Stimulated activated CD4-positive, alpha-beta T cell treated with anti-CD3 and anti-CD28 coated beads, Interleukin-4, amount 100 ng/mL, for 4 hours (primary cell): Measurements from ENCODE around the gene SERINC5.

Experiments
- DNase-seq, 2 experiments: peaks; one replicate each; pipeline ENCODE4 v3.0.0-alpha.2; 2020

The SERINC5 gene

DNA sequence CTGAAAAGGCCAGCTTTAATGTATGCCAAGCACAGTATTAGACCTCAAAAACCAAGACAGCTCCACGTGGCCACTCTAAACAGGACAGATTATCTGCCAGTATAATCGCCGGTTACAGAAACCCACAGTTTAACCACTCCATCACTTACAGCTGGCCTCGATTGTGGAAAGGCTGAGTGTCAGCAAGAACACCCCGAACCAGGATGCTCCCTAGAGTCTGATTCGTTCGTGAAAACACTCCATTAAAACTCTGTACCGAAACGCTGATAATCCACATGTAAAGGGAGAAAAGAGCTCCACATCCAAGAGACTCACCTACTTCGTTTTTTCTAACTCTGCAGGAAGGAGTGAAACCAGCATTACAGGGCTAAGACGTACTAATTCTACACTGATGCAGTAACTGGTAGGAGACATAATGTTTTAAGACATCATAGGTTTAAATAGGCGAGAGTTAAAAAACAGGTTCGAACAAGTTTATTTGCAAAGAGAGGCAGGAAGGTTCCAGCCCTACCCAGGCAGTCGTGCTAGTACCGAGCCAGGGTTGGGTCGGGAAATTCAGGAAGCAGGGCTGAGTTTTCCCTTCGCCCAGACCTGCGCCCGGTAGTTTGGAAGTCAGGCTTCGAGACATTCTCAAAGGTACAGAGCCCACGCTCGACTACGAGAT lies 949 bp downstream of the SERINC5 start:
- DNase-seq = no peak

DNA sequence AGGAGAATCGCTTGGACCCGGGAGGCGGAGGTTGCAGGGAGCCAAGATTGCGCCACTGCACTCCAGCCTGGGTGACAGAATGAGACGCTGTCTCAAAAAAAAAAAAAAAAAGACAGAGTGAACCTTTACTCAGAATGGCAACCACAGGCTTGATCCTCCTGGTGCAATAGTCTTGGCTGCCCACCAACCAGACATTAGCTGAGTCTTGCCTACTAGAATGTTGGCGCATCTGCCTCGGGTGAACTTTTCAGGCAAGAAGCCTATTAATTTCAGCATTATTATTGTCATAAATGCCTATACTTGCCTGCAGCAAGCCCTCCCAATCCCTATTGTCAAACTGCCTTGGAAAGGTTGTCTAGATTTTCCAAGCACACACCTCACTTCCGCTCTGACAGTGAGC lies 4.2 kb downstream of the SERINC5 start:
- DNase-seq = no peak

DNA sequence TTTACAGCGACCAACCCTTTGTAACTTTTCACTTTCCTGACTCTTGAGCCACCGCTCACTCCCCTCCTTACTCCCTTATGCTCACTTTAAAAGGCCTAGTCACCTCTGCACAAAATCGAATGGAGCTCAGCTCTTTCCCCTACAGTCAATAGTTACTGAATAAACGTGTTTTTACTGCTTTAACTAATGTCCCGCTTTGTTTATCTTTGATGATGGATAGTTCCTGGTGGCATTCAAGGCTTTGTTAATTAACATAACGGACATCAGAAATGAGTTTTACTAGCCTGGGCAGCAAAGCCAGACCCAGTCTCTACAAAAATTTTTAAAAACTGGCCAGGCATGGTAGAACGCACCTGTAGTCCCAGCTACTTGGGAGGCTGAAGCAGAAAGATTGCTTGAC lies 5.0 kb downstream of the SERINC5 start:
- DNase-seq = no peak

DNA sequence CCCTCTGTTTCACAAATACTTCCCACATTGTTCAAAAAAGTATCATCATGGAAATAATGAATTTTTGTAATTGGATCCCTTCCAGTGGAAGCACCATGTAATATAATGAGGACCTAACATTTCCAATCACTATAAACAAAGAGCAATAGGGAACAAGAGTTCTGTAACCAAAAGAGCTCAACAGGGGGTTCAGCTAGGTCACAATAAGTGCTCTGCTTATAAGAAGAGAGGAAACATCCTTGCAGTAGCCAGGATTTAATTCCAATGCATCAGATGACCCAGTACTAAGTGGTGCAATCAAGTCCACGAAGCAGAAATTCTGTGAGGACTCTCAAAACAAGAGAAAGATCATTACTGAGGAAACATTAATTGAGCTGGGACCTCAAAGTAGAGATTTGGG lies 5.9 kb downstream of the SERINC5 start:
- DNase-seq = no peak

DNA sequence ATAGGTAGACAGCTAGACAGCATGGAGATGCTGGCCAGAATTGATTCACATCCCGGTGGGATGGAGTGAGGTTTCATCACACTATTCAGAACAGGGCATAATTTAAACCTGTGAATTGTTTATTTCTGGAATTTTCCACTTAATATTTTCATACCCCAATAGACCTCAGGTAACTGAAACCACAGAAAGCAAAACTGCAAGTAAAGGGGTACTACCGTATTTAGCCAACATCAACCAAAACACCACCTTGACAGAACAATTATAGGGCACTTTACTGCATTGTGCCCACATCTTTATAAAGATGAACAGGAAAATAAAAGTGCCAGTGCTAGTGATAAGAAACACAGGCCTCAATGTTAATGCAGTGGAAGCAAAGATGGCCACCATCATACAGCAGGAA lies 7.5 kb downstream of the SERINC5 start:
- no peak for DNase-seq

DNA sequence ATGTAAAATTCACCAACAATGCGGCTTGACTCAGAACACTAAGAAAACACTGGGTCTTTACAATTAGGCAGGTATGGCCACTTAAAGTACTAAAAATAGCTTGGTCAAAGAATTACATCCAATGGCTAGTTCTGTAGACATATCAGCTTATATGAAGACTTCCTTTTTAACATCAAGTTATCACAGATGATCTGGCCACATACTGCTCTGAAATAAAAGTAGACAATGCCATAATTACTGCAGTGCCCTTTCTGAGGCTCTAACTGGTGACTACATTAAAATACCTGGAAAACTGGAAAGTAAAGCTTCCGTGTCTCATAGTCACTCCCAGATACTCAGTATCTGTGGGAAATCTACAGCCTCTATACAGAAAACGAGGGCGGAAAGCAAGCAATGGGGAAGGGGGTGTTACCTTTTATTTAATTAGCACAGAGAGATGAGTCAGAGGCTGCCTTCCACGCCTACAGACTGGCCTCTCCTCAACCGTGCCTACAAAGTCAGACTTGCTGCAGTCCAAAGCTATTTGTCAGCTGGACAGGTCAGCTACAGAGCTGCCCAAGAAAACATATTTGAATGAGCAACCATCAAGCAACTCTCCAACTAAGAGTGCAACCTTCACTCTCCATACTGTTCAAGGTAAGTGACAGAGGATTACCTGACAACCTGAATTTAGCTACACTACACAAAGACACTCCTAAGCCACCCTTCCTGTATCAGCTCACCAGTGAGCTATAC lies 8.7 kb downstream of the SERINC5 start:
- DNase-seq = peak in 1 of 2 experiments; percentile 61

DNA sequence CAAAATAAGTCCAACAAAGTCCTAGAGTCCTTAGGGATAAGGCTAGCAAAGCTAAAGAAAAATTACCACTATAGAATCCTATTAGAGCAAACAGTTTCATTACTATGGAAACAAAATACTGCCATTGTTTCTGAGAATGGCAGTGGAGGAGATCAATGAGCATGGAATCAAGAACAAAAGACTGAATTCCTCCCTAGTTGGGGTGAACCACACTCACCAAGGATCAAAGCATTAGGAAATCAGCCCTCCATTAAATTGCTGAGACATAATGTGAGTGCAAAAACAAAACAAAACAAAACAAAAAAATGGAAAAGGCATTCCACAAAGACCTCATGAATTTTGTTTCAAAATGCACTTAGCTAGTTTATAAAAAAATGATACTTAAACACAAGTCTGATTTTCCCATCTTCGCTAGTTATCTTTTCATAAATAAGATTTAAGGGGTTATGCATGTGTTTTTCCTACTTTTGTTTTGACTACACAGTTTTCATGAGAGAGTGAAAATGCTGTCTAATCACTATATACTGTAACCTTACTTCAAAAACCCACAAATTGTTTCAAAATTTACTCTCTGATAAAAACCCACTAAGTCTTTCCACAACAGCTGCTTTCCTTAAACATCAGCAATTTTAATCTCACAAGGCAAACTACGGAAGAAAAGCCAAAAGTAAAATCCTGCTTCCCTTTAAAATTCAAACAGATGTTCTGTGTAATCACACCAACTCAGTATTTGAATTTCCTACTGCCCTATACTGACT lies 9.7 kb downstream of the SERINC5 start:
- DNase-seq = no peak

DNA sequence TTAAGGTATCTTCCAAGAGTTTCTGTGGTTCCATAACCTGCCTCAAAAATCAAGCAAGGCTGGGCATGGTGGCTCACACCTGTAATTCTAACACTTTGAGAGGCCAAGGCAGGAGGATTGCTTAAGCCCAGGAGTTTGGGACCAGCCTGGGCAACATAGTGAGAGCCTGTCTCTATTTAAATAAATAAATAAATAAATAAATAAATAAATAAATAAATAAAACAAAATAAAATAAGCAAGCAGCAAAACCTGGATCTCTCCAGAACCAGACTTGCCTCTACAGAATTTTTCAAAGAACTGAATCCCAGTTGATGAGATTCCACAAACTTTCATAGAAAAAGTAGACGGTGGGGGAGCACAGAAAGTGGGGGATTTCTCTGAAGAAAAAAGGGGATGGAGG lies 12.3 kb downstream of the SERINC5 start:
- no peak for DNase-seq

DNA sequence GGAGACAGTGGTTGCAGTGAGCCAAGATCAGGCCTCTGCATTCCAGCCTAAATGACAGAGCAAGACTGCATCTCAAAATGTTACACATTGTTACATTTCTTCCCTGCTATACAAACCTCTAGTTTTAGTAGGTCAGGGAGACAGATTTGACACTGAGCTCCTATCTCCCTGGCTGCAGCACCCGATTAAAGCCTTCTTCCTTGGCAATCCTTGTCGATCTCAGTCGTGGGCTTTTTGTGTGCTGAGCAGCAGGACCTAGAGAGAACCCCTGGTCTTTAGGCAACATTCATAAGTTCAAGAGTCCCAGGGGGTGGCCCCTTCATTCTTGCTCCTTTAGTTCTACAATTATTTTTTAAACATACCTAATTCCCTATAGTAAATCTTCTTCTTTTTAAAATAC lies 13.0 kb downstream of the SERINC5 start:
- no peak for DNase-seq

DNA sequence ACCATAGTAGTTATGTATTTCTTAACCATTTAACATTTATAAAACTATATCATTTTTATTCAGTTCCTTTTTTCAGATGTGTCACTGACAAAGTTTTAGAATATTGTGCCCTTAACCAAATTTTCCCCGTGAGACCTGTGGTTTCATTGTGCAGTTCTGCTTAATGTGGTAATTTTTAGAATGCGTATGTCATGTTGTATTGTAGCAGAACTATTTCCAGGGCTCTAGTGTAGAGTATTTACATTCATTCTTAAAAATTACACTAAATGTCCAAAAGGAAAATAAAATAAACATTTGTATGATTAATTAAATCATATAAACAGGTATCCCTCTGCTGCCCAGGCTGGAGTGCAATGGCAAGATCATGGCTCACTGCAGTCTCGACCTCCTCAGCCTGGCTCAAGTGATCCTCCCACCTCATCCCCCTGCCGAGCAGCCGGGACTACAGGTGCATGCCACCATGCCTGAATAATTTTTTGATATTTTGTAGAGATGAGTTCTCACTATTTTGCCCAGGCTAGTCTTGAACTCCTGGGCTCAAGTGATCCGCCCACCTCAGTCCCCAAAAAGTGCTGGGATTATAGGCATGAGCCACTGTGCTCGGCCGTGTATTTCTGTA lies 15.4 kb downstream of the SERINC5 start:
- DNase-seq = no peak

DNA sequence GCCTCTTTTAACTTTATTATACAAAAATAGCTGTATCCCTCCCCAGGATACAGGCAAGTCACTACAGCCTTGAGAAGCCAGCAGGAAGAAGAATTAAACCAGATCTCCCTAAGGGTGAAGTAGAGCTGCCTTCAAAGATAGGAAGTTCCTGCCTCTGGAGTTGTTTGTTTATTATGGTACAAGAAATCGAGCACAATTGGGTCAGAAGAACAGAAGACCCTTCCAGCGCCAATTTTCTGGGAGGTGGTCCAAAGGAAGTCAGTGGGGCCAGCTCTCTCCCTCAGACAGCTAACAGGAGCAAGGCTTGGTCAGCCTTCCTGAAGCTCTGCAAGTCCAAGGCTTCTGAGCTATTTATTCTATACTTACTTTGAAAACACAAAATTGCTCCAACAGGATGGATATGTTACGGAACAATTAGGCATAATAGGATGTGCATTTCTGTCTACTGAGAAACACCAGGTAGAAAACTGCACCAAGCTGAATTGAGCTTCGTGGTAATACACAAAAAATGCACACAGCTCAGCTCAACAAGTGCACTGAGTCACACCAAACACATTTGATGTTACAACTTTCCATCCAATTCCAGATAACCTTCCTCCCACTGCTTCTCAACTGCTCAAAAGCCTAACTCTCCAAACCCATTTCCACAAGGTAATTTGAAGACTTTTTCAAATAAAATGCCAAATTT lies 16.0 kb downstream of the SERINC5 start:
- no peak for DNase-seq

DNA sequence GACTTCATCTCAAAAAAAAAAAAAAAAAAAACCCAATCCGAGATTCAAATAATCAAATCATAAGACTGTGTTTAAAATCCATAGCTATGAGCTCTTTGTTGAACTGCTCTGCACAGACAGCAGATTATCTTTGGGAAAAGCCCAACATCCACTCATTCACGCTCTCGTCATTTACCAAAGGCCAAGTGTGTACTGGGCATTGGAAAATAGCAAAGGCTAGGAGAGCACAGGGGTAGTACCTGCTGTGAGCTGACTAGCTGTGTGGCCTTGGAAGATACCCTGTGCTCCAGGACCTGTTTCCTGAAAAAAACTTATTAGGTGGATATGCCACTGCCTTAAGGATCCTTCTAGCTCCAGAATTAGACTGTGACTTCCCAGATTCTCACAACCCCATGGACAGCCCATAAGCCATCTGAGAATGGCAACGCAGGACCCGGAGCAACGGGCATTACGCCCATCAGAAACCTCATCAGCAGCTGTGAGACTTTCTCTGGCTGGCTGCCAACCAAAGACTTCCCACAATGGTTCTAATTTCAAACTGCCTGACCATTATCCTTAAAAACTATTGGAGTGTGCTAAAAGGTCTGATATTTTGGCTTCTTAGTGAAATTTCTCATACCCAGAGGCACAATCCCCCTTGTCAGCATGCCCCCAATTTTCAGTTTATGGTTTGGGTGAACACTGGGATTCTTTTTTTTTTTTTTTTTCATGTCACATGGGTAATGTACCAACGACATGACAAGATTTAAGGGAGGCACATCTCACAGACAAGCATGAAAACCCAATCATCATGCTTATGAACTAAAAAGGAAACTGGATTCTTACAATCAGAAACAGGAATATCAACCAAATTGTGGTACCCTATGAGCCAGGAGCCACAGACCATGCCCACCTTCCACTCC lies 16.8 kb downstream of the SERINC5 start:
- no peak for DNase-seq

DNA sequence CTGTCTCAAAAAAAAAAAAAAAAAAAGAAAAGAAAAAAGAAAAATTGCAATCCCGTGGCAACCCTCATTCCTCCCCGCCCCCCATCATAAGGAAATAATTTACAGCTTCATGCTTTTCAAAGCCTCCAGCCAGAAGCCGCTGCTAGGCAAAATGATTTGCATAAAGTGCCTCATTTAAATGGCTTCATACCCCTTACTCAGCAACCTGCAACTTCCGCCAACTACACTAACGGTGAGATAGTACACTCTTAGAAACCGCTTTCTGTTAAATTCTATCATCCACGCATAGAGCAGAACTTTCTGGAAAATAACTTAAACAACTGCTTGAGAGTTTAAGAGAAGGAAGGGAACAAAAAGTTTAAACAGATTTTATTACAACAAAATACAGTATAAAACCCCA lies 17.8 kb downstream of the SERINC5 start:
- DNase-seq = peak in 1 of 2 experiments; percentile 47

DNA sequence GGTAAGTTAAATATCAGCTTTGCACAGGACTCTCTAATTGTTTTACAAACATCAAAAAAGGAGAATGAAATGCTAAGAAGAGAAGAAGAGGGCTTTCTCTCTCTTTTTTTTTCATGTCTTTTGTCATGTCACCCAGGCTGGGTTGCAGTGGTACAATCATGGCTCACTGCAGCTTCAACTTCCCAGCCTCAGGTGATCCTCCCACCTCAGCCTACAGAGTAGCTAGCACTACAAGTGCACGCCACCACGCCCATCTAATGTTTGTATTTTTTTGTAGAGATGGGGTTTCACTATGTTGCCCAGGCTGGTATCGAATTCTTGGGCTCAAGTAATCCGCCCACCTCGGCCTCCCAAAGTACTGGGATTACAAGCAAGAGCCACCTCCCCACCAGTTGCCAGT lies 18.6 kb downstream of the SERINC5 start:
- no peak for DNase-seq

DNA sequence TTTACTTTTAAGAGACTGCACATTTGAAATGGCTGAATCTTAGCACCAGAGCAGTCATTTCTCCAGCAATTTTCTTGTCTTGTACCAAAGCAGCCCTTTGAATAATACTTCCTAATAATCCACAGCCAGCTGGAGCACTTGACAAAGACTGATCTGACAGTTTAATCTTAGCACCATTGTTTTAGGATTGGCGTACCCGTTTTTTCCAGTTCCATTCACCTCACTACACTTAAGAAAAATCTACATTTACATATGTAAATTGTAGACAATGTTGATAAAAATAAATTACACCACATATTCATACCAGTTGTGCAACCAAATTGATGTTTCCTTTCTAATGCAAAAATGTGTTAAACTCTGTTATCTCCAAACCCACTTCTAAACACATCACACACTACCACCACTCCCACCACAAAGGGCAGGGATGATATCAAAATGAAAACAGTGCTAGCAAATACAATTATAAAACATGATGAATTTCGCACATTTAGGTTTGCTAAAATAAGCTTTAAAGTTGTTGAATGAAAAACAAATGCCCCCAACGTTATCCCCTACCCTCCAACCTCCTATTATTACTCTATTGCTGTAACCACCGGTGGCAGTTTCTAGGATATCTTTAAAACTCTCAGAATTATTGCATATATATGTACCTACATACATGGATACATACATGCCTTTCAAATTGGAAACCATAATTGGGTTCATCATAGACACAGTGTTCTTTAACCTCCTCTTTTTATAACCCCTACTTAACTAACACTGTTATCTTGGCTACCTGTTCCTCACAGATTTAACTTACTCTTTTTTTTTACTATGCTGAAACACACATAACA lies 21.5 kb downstream of the SERINC5 start:
- no peak for DNase-seq

DNA sequence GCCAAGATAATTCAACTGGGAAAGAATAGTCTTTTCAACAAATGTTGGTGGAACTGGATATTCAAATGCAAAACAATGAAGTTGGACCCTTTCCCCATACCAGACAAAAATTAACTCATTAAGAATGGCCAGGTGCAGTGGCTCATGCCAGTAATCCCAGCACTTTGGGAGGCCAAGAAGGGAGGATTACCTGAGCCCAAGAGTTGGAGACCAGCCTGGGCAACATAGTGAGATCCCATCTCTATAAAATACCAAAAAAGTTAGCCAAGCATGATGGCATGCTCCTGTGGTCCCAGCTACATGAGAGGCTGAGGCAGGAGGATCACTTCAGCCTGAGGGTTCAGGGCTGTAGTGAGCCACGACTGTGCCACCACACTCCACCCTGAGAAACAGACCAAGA lies 24.2 kb downstream of the SERINC5 start:
- DNase-seq = no peak

DNA sequence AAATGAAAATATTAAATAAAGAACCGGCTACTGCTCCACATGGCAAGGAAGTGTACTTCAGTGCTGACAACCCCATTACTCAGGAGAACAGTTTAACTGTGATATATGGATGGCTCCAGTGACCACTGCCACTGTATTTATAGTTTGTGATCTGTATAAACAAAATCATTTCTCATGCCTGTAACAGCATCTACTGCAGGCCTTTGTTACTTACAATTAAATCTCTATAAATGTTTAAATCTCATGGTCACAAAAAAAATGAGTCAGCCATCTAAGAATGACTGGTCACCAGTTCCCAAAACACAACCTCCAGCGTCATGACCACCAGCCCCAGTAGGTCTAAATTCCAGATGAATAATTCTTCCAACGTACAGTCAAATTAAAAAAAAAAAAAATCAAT lies 24.6 kb downstream of the SERINC5 start:
- DNase-seq = no peak

DNA sequence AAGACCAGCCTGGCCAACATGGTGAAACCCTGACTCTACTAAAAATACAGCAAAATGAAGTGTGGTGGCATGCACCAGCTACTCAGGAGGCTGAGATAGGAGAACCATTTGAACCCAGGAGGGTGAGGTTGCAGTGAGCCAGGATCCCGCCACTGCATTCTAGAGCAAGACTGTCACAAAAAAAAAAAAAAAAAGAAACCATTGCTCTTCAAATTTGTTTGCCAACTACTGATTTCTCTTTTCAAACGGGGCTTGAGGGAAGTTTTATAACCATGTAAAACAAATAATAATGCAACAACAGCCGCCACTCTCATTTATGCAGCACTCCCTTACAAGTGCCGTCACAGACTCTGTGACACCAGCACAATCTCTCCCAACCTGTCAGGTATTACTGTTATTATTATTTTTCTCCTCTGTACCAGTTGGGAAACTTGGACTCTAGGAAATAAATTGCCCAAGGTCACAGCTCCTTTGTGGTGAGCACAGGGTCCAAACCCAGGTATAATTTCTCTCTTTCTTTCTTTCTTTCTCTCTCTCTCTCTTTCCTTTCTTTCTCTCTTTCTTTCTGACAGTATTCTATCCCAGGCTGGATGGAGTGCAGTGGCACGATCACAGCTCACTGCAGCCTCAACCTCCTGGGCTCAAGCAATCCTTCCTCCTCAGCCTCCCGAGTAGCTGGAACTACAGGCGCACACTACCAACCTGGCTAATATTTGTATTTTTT lies 25.4 kb downstream of the SERINC5 start:
- DNase-seq = no peak

DNA sequence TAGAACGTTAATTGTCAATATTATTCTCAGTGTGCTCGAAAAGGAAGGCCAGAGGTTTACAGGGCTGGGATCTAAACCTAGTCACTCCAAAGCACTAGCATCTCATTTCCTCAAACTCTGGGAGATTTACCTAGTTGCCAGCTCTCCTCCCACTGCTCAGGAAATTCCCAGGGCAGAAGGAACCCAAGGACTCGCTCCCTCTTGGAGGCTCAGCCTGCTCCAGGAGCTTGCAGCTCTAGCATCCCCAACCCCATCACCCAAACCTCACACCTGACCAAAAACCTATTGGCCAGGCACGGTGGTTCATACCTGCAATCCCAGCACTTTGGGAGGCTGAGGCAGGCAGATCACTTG lies 26.0 kb downstream of the SERINC5 start:
- no peak for DNase-seq

DNA sequence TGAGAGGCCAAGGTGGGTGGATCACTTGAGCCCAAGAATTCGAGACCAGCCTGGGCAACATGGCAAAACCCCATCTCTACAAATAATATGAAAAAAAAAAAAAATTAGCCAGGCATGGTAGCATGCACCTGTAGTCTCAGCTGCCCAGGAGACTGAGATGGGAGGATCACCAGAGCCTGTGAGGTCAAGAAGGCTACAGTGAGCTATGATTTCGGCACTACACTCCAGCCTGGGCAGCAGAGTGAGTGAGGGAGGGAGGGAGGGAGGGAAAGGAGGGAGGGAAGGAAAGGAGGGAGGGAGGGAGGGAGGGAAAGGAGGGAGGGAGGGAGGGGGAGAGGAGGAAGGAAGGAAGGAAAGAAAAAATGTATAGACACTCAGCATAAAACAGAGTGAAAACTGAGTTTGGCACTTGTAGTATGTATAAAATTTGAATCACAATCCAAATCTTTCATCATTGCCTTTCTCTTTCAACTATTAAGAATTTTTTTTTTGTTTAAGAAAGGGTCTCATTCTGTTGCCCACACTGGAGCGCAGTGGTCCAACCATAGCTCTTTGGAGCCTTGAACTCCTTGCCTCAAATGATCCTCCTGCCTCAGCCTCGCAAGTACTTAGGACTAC lies 27.8 kb downstream of the SERINC5 start:
- no peak for DNase-seq
